Mammary epithelial cell (primary cell): ENCODE results near the gene HNRNPA2B1.

Source experiments
- CTCF ChIP-seq, 2 donors: IDR thresholded peaks in 1 of 2; conservative IDR thresholded peaks in 1 of 2; 2 replicates each; pipeline ENCODE4 v1.5.1; 2011 to 2012; ENCODE audit warnings: inconsistent platforms in 2 of 2, low read length in 2 of 2, mild to moderate bottlenecking in 2 of 2, control low read depth in 1 of 2, low read depth in 1 of 2; ENCODE audit not compliant: insufficient read depth in 1 of 2; ENCODE audit errors: extremely low read depth in 1 of 2
- EZH2 ChIP-seq: IDR thresholded peaks from 2 replicates; pipeline ENCODE4 v1.6.1; 2012; ENCODE audit warnings: low read length, inconsistent platforms, borderline replicate concordance

DNA sequence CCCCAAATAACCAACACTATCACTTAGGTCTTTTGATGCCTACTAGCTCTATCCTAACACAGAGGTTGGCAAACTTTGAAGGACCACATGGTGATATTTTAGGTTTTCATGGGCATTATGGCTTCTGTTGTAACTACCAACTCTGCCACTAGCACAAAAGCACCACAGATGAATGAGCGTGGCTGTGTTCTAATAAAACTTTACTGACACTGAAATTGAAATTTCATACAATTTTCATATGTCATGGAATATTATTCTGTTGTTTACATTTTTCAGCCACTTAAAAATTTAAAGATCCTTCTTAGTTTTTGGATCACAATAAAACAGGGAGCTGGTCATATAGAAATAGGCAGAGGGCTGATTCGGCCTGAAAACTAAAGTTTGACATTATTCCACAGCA lies 27.4 kb upstream of the HNRNPA2B1 start:
- TF ChIP-seq CTCF (conservative IDR thresholded peaks at IDR 0.05 in 1 of 2, IDR thresholded peaks at IDR 0.05 in 1 of 2; ENCODE audit: extremely low read depth in 1 of 2, insufficient read depth in 1 of 2, low read depth in 1 of 2, low read length in 2 of 2) (no peak), EZH2 (no peak)
